ENCODE data around the gene CEP120.
"Not testable (repeated sequence)": the region's sequence is repeated elsewhere in the genome, so short reads cannot be mapped to it uniquely, and the experiment has no call there.

DNA sequence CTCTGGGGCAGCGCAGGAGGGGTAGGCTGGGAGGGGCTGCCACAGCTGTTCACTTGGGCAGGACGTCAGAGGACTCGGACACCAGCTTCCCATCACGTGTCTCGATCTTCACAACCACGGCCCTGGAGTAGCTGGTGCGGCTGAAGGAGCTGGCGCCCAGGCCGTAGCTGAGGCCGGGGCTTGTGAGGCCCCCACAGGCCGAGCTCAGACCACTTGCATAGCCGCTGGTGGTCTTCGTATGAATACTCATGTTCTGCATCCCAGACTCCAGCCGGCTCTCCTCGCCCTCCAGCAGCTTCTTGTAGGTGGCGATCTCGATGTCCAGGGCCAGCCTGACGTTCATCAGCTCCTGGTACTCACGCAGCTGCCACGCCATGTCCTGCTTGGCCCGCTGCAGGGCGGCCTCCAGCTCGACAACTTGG is 22.3 kb downstream of the CEP120 start:
- not testable (repeated sequence) for TF ChIP-seq CTCF, POLR2A, POLR2AphosphoS5, EP300 (IDR thresholded peaks at IDR 0.05)
